HG03064 (cell line): ENCODE data around the gene IFI6.
"Not testable (repeated sequence)": the region's sequence is repeated elsewhere in the genome, so short reads cannot be mapped to it uniquely, and the experiment has no call there.

Experiments used
- ATAC-seq: cut with Tn5 transposase; IDR thresholded peaks from one replicate; pipeline ENCODE4 v1.9.1; 2021; ENCODE audit warnings: low read depth; ENCODE audit not compliant: unreplicated experiment

IFI6 gene

GRCh38 chr1:27652111-27652864, 19.7 kb downstream of the IFI6 start:
- no peak for ATAC-seq

- no peak for ATAC-seq
Observed at GRCh38 chr1:27650539-27651175, 21.3 kb downstream of the IFI6 start.

GRCh38 chr1:27650171-27650538, 21.8 kb downstream of the IFI6 start:
- ATAC-seq, result no peak

- ATAC-seq, result no peak
Observed at GRCh38 chr1:27649306-27649635, 22.7 kb downstream of the IFI6 start.

- no peak for ATAC-seq
Observed at GRCh38 chr1:27648602-27649305, 23.2 kb downstream of the IFI6 start.

GRCh38 chr1:27647328-27647727, 24.7 kb downstream of the IFI6 start:
- no peak for ATAC-seq

GRCh38 chr1:27646676-27647075, 25.3 kb downstream of the IFI6 start:
- no peak for ATAC-seq

GRCh38 chr1:27645071-27645415, 26.9 kb downstream of the IFI6 start:
- ATAC-seq, result no peak

- no peak for ATAC-seq
Observed at GRCh38 chr1:27644369-27645070, 27.5 kb downstream of the IFI6 start.

- no peak for ATAC-seq
Observed at GRCh38 chr1:27643600-27644368, 28.2 kb downstream of the IFI6 start.

- ATAC-seq, result not testable (repeated sequence)
Observed at GRCh38 chr1:27640514-27640913, 31.5 kb downstream of the IFI6 start.

GRCh38 chr1:27638805-27639204, 33.2 kb downstream of the IFI6 start:
- no peak for ATAC-seq

GRCh38 chr1:27638047-27638734, 33.8 kb downstream of the IFI6 start:
- ATAC-seq, result no peak

GRCh38 chr1:27635396-27636142, 36.4 kb downstream of the IFI6 start:
- ATAC-seq, result no peak

GRCh38 chr1:27634985-27635367, 37.0 kb downstream of the IFI6 start, which contains the start of gene FGR:
Gene FGR, minus strand, starts transcription at chr1:27635185. Its CDS starts 11,269 bp downstream, at chr1:27623916.
- ATAC-seq, result no peak

GRCh38 chr1:27634177-27634984, 37.6 kb downstream of the IFI6 start:
- ATAC-seq, result no peak

GRCh38 chr1:27633640-27634176, 38.3 kb downstream of the IFI6 start:
- no peak for ATAC-seq

- ATAC-seq, result no peak
Observed at GRCh38 chr1:27633298-27633610, 38.7 kb downstream of the IFI6 start.
